Fibroblast of skin of scalp (primary cell): ENCODE measurements around the gene NUP210.

ENCODE experiments used
- DNase-seq: peaks from one replicate; pipeline ENCODE4 v3.0.0-alpha.2; 2013

The NUP210 gene

DNA sequence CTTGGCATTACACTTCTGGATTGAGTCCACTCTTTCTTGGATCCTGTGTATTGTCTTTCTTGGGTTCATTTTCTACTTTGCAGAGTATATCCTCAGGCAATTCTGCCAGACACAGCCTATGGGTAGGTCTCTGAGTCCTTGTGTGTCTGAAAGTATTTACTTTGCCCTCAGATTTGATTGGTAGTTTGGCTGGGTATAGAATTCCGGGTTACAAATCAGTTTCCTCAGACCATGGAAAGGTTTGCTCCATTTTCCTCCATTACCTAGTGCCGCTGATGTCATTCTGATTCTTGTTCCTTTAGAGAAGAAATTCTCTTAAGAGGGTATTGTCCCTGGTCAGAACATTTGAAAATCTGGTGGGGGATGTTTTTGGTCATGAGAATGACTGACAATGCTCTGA is 133.2 kb downstream of the NUP210 start:
- no peak for DNase-seq

DNA sequence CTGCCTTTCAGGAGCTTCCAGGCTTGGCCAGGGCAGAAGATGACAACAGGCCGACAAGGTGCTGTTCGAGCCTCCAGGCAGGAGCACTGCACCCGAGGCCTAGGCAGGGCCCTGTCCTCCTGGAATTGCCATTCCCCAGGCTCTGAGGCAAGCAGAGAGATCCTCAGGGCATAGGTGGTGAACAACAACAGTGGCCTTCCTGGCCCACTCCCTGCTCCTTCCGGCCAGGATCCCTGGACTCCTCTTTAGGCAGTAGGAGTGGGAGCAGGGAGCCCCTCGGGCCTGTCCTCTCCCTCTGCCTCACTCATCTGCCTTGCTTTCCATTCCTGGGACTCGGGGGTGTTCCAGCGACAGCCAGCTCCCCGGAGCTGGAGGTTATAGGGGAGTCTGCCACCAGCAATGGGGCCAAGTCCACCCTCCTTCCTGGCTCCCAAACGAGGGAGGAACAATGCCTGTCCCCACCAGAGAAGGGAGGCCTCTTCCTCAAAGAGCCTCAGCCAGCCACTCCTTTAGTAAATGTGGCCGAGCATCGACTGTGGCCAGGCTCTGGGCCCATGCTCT is 135.0 kb downstream of the NUP210 start:
- DNase-seq = no peak

DNA sequence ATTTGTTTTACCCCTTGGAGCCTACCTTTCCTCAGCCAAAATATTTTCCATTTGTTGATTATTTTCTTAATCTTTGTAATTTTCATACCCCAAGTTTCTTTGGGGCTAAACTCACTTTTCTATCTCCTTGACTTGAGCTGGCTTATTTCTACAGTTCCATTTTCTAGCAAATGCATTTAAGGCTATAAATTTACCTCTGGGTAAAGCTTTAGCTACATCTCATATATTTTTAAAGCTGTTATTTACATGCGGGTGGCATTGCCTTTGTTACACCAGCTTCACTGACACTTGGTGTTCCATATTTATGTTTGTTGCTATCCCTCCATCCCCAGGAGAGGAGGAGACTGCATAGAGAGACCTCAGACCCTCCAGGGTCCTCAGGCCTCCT is 136.3 kb downstream of the NUP210 start:
- no peak for DNase-seq

DNA sequence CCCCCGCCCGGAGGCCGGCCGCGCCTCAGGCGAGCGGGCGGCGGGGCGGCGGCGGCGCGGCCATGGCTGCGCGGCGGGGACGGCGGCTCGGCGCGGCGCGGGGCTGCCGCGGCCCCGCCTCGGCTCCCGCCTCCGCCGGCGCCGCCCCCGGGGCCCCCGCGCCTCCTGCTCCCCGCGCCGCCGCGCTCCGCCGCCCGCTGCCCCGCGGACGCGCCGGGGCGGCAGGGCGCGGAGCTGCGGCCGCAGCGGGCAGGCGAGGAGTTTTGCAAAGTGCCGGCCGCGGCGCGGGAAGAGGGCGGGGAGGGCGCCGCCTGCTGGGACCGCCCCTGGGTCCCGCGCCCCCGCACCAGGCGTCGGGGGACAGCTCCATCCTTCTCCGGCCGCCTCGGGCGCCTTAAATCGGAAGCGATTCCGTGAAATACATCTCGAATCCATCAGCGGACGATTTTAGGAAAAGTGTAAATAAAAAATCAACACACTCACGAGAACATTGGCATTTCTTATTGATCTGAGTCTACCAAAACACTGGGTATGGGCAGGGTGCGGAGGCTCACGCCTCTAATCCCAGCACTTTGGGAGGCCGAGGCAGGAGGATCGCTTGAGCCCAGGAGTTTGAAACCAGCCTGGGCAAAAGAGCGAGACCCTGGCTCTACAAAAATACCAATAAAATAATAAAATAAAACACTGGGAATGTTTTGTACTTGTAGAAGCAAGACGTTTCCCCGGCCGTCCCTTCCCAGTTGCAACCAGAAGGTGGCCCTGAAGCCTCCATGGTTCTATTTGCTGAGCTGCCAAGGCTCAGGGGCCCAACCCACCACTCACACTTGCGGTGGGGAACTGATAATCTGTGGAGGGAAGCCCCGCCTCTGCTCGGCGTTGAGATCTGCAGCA is 136.9 kb downstream of the NUP210 start:
- peak; percentile 1 for DNase-seq

DNA sequence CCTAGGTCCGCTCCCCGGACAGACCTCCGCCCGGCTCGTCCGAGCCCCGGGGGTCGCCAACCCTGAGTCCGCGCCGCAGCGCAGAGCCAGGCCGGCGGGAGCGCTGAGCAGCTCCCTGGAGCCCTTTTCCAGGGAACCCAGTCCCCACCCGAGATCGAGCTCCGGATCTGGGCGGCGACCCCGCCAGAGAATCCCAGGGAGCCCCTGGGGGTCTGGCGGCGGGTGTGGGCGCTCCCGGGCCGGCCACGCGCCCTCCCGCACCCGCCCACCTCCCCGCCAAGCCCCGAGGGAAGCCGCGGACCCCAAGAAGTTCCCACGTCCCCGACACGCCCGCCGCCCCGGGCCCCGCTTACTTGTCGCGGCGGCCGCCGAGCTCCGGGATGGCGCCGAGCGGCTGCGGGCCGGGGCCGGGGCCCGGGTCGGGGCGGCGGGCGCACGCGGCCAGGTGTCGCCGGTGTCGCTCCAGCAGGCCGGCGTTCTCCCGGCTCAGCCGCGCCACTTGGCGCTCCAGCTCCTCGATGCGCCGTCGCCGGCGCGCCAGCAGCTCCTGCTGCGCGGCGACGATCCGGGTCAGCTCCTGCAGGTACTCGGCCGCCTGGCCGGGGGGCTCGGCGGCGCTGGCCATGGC is 137.7 kb downstream of the NUP210 start:
- no peak for DNase-seq

DNA sequence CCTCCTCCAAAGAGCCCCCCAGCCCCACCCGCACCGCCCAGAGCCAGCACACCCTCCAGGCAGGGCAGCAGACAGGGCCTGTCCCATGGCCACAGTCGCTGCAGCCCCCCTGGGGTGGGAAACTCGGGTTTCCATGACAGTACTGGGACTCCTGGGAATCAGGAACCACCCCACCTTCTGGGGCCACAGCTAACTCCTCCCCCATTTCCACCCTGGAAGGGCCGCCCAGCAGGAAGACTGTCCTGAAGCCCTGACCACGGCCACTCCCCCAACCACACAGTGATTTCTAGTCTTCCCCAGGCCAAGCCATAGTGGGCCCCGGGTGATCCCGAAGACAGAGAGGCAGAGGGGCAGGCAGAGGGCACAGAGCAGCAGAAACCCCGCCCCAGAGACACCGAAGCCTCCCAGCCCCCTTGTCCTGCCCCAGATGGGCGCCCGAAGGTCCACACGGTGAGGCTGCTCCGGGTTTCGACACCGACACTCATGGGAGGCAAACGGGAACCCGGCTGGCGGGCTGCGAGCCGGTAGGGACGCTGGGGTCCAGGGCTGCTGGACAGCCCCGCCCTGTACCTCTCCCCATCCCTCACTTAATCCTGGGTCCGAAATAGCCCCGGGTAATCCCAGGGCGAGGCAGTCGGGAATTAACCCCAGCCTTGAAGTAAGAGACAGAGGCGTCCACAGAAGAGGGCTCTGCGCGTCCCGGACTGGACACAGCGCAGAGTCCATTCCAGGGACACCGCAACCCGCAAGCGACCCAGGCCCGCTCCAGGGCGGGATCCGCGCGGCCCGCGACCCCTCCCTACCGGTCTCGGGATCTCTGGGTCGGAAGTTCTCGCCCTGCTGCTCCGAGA is 138.4 kb downstream of the NUP210 start:
- DNase-seq = no peak

DNA sequence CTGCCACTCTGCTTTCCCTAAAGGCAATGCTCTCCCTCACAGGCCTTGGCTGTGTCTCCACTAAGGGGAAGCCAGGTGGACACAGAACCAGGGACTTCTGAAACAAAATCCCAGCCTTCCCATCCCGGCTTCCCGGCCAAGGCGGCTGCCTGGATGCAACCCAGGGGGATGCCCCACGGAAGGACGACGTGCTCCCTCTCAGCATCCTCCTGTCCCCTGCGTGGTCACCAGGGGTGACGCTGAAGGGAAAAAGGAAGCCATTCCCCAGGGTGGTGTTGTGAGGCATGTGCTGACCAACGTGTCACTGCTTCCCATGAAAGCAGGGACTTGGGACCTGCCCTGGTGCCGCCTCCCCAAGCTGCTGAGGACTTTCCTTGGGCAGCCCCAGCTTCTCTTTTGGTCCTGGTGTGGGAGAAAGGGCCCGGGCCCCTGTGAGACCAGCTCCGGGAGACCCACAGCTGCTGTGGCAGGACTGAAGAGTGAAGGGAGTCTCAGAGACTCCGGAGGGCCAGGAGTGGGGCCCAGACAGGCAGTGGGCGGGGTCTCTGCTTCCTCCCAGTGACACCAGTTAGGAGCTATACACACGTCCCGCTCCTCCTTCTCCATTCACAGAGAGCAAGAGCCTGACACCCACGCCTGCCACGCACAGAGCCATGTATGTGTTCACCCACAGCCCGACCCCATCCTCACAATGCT is 139.2 kb downstream of the NUP210 start:
- DNase-seq = no peak

DNA sequence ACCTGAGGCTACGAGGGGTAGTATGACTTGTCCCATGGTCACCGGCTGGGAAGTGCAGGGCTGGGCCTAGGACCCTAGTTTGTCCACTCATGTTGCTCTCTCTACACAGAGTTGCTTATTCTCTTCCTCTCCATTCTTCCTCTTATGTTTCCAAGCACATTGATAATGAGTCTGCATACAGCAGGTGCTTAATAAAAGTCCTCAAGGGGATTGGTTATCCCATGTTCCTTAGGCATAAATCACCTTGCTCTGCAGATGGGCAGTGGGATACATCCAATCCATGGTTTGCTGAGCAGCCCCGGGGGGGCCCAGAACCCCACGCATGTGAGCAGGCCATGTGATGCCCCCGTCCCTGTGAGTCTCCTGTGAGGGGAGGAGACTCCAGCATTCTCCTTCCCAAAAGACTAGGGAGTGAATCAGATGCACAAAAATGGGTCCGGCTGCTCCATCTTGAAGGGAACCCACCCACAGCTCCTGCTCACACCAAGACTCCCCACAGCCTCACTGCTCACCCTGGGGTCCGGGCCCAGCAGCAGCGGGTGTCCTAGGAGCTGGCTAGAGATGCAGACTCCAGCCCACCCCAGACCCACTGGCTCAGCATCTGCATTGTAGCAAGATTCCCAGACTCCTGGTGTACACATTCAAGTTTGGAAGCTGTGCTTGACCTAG is 139.9 kb downstream of the NUP210 start:
- no peak for DNase-seq

DNA sequence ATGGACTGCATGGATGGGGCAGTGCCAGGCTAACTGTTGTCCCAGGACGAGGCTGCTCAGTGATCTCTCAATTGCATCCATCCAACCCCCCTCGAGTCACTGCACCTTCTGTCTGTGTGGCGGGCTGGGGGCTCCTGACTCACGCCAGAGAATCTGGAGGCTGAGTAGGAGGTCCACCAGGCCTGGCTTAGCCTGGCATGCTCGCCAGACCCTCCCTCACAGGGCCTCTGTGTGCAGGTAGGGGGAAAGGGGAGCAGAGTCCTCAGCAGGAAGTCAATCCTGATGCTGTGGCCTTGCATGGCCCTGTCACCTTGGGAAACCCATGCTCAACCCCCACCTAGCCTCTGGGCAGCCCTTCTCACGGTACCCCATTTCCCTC is 140.6 kb downstream of the NUP210 start:
- DNase-seq = no peak

DNA sequence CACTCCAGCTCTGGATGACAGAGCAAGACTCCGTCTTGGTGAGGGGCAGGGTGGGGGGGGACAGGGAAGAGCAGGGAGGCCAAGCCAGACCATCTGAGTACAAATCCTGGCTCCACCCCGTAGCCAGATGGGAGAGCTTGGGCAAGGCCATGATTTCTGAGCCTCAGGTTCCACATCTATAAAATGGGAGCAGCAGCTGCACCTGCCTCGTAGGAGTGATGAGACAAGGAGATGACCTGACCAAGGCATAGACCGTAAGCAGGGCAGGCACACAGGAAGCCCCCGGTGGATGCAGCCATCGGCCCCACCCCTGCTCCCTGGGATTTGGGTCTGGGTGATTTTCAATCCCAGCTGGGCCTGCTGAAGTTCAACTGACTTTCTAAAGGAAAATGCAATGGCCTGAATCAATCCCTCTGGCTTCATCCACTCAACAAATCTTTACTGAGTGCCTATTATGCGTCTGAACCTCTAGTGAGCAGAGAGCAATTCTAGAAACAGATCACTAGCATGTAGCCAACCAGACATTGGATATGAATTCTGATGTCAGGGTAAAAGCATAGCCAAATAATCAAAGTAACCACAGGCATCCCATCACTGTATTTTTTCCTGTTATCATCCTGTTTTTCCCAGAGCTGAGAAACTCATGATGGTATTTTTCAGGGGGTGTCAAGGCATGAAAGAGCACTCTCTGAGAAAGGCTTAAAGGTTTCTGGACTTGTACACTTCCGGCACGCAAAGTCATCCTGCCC is 141.2 kb downstream of the NUP210 start:
- no peak for DNase-seq

DNA sequence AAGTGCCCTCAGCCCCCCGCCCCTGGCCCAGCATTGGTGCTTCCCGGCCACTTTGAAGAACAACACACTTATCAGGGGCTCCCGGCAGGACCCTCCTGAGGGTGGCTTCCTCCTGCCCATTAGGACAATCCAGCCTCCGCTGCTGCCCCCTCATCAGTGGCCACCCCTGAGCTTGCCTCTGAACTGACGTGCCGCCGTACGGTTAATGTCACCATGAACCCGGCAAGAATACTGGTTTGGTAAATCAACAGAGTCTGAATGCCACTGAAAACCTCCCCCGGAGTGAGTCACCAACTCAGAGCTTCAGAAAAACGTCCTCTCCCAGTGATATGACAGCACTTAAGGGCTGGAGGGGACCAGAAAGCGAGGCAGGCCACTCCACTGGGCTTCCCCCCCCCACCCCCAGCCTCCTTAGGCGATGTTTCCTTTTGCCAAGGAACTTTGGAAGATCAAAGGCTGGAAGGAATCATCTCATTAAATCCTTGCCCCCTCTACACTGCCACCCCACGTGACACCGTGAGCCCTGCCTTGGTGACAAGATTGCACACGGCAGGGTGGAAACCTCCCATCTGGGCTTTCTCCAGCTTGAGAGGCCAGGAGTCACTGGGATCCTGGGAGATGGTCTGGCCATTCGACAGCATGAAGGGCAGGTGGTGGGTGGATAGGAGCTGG is 142.1 kb downstream of the NUP210 start:
- DNase-seq = peak; percentile 7

DNA sequence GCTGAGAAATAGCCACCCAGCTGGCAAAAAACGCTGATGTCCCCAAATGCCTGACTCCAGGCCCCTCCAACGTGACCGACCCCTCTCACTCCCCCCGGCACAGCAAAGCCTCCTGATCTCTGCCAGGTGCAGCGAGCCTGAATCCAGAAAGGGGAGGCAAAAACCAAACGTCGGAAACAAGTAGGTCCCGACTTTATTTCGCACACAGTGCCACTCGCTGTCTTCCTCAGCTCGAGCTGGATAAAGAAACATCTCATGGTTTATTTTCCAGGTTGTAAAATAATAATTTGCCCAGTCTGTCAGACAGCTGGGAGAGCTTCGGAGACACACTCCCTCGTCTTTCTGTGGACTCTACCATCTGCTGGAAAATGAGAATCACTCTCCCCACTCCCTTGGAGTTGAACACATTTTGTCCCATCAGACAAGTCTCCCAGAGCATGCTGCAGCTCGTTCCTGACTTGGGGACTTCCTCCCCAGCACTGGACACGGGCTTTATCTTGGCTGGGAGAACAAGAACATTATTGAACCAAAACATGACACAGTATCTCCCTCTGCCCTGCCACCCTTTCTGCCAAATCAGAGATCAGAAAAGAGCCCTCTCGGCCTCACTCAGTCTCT is 142.8 kb downstream of the NUP210 start:
- DNase-seq = no peak

DNA sequence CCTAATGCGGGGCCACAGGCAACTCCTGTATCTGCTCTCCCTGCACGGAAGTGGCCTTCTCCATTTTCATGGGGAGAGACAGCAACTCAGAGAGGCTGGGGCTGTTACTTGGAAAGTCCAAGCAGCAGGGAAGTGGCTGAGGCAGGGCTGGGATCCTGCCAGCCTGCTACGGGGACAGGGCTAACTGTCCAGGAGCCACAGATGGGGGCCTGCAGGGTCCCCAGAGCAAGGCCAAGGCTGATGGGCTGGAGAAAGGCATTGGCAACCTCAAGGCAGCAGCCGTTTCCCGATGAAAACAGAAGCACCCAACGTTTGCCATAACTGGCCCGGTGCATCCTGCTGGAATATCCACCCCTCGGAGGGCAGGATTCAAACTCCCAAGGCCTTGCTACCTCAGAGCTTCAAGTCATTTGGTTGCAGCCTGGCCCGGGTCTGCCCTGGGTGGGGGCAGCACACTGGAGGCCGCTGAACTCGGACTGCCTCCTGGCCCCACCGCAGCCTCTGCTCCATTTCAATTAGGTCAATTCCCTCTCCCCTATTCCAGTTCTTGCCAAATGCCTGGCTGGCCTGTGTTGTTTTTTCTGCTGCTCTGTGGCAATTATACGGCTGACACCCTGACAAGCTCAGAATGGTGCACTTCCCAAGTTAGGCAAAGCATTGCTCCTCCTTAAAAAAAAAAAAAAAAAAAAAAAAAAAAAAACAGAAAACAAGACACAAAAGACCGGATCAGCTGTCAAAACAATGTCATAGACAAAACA is 143.5 kb downstream of the NUP210 start:
- DNase-seq = no peak

DNA sequence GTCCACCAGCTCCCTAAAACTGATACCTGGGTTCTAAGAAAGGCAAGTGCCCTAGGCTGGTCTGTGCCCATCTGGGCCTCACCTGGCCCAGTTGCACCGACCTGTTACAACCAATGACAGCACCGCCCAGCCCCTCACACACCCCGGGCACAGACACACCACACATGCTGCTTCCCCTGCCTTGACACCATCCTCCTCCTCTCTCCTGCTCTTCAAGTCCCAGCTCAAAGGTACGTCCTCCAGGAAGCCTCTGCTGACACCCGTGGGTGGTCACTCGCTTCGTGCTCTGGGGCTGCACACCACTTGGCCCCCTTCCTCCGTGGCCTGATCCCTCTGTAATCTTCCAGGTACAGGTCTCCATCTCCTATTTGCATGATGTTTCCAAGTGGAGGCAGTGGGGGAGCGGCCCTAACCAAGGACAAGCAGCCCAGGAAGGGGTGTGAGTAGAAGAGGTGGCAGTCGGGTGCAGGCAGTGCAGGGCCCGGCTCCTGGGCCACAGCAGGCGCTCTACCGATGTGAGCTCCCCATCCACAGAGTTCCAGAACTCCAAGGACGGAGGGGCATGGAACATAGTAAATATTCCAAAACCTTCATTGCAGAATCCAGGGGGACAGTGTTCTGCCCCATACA is 144.6 kb downstream of the NUP210 start:
- DNase-seq = no peak

DNA sequence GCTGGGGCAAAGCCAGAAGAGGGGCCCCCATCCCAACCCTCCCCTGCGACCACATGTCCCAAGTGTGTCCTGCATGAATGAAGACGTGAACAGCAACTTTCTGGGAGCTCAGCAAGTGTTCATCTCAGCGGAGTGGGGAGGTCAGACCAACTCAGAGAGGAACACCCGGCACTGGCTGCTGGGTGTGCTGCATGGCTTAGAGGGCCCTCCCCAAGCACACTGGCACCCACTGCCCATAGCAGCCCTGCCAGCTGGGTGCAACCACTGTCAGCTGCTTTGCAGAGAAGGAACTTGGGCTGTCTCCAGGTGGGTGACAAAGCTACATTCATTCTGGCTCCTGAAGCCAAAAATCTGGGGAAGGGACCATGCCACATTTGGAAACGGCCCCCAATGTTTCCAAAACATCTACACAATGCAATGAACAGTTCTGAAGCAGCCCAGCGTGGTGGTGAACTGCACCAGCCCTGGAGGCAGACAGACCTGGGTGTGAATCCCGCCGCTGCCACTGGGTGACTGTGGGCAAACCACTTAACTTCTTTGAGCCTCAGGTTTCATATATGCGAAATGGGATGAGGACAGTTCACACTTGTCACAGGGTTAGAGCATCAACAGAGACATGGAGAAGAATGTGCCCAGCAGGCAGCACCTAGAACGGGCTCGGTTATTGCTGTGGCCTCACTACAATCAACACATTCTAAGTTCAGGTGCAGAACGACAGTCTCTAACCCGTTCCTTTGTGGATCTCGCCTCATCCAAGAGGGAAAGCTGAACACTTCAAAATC is 145.4 kb downstream of the NUP210 start:
- no peak for DNase-seq

DNA sequence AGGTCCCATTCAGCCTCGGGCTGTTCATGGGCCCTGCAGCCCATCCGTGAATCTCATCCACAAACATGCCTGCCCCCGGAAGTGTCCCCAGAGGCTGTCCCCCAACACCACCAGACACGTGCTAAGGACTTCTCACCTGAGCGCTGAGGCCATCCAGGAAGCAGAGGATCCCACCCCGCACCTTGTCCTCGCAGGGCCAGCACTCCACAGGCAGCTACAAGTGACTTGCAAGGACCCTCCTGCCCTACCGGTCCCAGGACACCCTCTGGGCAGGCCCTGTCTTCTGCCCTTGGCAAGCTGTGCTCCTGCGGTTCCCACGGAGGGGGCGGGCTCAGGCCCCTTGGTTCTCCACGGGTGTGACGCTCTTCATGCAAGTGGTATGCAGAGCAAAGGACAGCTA is 146.0 kb downstream of the NUP210 start:
- DNase-seq = no peak

DNA sequence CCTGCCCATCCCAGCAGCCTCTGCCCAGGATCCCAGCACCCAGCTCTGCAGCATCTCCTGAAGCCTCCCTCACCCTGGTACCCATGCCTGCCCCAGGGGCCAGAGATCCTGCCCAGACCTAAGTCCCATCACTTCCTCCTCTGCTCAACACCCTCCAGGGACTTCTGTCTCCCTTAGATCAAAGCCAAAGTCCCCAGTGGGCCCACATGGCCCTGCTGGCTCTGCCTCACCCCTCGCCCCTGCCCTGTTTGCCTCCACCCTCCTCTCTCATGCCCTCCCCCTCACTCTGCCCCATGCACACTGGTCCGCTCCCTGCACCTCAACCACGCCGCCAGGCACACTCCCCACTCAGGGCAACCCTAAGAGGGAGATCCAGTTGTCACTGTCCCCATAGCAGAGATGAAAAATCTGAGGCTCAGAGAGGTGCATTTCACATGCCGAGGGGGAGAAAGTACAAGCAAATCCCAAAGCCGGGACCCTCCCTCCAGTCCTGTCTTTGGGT is 146.5 kb downstream of the NUP210 start:
- DNase-seq = no peak
